ENCODE measurements around the gene AFMID.

DNA sequence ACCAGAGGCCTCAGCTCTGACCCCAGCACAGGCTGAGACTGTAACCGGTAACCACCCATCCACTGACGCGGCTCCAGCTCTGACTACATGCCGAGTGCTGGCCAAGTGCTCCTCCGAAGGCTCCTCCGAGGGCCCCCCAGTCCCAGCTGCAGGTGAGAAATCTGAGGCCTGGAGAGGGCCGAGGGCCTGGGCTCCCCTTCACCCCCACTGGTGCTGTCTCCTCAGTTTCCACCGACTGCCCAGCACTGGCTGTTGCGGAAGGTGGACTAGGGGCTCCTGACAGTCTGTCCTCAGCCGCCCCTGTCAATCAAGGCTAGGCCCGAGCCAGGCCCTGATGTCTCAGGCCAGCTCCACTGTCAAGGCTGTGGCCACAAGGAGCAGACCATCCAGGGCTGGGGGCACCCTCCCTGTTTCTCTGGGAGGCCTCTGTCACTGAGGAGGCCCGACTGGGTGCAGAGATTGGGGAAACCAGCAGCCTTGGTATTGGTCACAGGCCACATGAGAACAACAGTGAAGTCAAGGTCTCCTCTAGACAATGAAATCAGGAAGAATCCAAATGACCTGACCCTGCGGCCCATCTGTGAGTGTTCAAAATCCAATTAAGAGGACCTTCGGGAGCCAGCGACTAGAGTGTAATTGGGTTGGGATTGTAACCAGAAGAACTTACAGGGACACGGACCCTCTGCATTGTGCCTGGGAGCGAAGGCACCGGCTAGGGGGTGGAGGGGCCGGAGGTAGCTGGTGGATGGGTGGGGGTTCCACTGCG lies 49.4 kb downstream of the AFMID start:
- TF ChIP-seq, protein P1, sequence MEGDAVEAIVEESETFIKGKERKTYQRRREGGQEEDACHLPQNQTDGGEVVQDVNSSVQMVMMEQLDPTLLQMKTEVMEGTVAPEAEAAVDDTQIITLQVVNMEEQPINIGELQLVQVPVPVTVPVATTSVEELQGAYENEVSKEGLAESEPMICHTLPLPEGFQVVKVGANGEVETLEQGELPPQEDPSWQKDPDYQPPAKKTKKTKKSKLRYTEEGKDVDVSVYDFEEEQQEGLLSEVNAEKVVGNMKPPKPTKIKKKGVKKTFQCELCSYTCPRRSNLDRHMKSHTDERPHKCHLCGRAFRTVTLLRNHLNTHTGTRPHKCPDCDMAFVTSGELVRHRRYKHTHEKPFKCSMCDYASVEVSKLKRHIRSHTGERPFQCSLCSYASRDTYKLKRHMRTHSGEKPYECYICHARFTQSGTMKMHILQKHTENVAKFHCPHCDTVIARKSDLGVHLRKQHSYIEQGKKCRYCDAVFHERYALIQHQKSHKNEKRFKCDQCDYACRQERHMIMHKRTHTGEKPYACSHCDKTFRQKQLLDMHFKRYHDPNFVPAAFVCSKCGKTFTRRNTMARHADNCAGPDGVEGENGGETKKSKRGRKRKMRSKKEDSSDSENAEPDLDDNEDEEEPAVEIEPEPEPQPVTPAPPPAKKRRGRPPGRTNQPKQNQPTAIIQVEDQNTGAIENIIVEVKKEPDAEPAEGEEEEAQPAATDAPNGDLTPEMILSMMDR (IDR thresholded peaks at IDR 0.05): no peak
- no peak for TF ChIP-seq POLR2A (IDR thresholded peaks at IDR 0.05)
